B cell (primary cell): ENCODE measurements around the gene PSMA3. TPM values are rescaled to one million over a fixed set of nuclear protein-coding genes. Genes with fewer than 3 reads are reported as not detected.

Experiments
- ATAC-seq: fragments of 200-7000 bp; cut with Tn5 transposase; one replicate; pipeline ENCODE4 v1.10.0; 2021; ENCODE audit warnings: low read depth, mild to moderate bottlenecking, moderate number of reproducible peaks, moderate library complexity
- CTCF ChIA-PET: fragments of 350-600 bp; sonication (Branson Sonifier 250); formaldehyde crosslinking; loops from one replicate; lab custom pipeline; 2021; ENCODE audit warnings: antibody characterized with exemption, inconsistent platforms; lab: Charles Lee
- POLR2A ChIA-PET: fragments of 350-600 bp; sonication (Branson Sonifier 250); formaldehyde crosslinking; loops from one replicate; lab custom pipeline; 2021; ENCODE audit warnings: antibody characterized with exemption; lab: Charles Lee
- DNase-seq: peaks from one replicate; pipeline ENCODE4 v3.0.0; 2013
- H2AFZ ChIP-seq: 2 replicates; pipeline ENCODE4 v1.6.1; 2012; ENCODE audit warnings: mild to moderate bottlenecking, low read depth, low read length; ENCODE audit not compliant: insufficient read depth, poor library complexity, severe bottlenecking
- H3K27ac ChIP-seq, 2 donors: 1 replicate in 1 of 2; 2 replicates in 1 of 2; pipeline ENCODE4 v1.5.1; 2012 to 2013; ENCODE audit warnings: low read length in 2 of 2, mild to moderate bottlenecking in 2 of 2, moderate library complexity in 1 of 2
- H3K27me3 ChIP-seq, 4 experiments: fragments of 200-600 bp in 1 of 4; sonication (generic) in 1 of 4; replicated peaks in 1 of 4; 1 replicate in 2 of 4; 2 replicates in 2 of 4; pipeline versions ENCODE4 v1.6.1 to v1.7.0; 2013 to 2016; ENCODE audit warnings: low read length in 3 of 4, mild to moderate bottlenecking in 2 of 4, mixed read lengths in 1 of 4, moderate library complexity in 1 of 4; ENCODE audit not compliant: insufficient read depth in 4 of 4, control insufficient read depth in 3 of 4; ENCODE audit errors: control extremely low read depth in 1 of 4
- H3K36me3 ChIP-seq, 2 experiments: replicated peaks in 1 of 2; 1 replicate in 1 of 2; 2 replicates in 1 of 2; pipeline versions ENCODE4 v1.6.1 to v1.7.1; 2013; ENCODE audit warnings: low read length in 1 of 2; ENCODE audit not compliant: insufficient read depth in 2 of 2, control insufficient read depth in 1 of 2; ENCODE audit errors: control extremely low read depth in 1 of 2, extremely low read depth in 1 of 2
- H3K4me1 ChIP-seq, 2 donors: fragments of 200-600 bp in 1 of 2; sonication (generic) in 1 of 2; 1 replicate in 1 of 2; 2 replicates in 1 of 2; pipeline versions ENCODE4 v1.5.1 to v1.6.1; 2013 to 2017; ENCODE audit warnings: low read length in 2 of 2; ENCODE audit not compliant: control insufficient read depth in 2 of 2, insufficient read depth in 2 of 2
- H3K4me2 ChIP-seq: replicated peaks from 2 replicates; pipeline ENCODE3; 2012; ENCODE audit warnings: mild to moderate bottlenecking, low read depth, low read length; ENCODE audit not compliant: poor library complexity, severe bottlenecking
- H3K4me3 ChIP-seq, 5 experiments: fragments of 200-600 bp in 1 of 5; sonication (generic) in 1 of 5; 1 replicate in 3 of 5; 2 replicates in 2 of 5; pipeline versions ENCODE4 v1.5.1 to v1.7.0; 2011 to 2016; ENCODE audit warnings: low read length in 4 of 5, mild to moderate bottlenecking in 4 of 5, low read depth in 2 of 5, control low read depth in 1 of 5, moderate library complexity in 1 of 5; ENCODE audit not compliant: insufficient read depth in 1 of 5; ENCODE audit errors: control extremely low read depth in 1 of 5, extremely low read depth in 1 of 5
- H3K79me2 ChIP-seq: fragments of 200-600 bp; sonication (generic); one replicate; pipeline ENCODE4 v1.6.0; 2016; ENCODE audit warnings: low read length; ENCODE audit not compliant: control insufficient read depth, insufficient read depth
- H3K9ac ChIP-seq: fragments of 200-600 bp; sonication (generic); 2 replicates; pipeline ENCODE4 v1.6.1; 2017; ENCODE audit warnings: mild to moderate bottlenecking, low read length, moderate library complexity
- H3K9me3 ChIP-seq, 3 donors: one replicate each; pipeline versions ENCODE4 v1.6.1 to v1.7.1; 2013; ENCODE audit warnings: low read length in 2 of 3; ENCODE audit not compliant: control insufficient read depth in 2 of 3, insufficient read depth in 1 of 3; ENCODE audit errors: control extremely low read depth in 1 of 3
- H4K20me1 ChIP-seq: 2 replicates; pipeline ENCODE4 v1.6.0; 2012; ENCODE audit warnings: mild to moderate bottlenecking, low read length; ENCODE audit not compliant: insufficient read depth, control insufficient read depth, poor library complexity, severe bottlenecking
- H3K27ac Mint-ChIP-seq: one replicate; pipeline ENCODE4 v1.8.0; 2021; ENCODE audit warnings: mixed read lengths
- H3K27me3 Mint-ChIP-seq: one replicate; pipeline ENCODE4 v1.8.0; 2021; ENCODE audit warnings: mixed read lengths
- H3K4me1 Mint-ChIP-seq: one replicate; pipeline ENCODE4 v1.8.0; 2021; ENCODE audit warnings: mixed read lengths
- H3K4me3 Mint-ChIP-seq: one replicate; pipeline ENCODE4 v1.8.0; 2021; ENCODE audit warnings: mixed read lengths
- H3K9me3 Mint-ChIP-seq: one replicate; pipeline ENCODE4 v1.8.0; 2022; ENCODE audit warnings: mixed read lengths; ENCODE audit not compliant: insufficient read depth
- CTCF ChIP-seq: fragments of 200-600 bp; IDR thresholded peaks from one replicate; pipeline ENCODE4 v1.8.0; 2022; ENCODE audit warnings: antibody characterized with exemption, mild to moderate bottlenecking
- EZH2 ChIP-seq: IDR thresholded peaks from 2 replicates; pipeline ENCODE4 v1.6.1; 2012; ENCODE audit warnings: borderline replicate concordance, low read depth, mild to moderate bottlenecking, moderate library complexity, low read length; ENCODE audit not compliant: insufficient read depth, poor library complexity, severe bottlenecking
- WGBS: methylation state at CpG from one replicate; pipeline ENCODE4 v1.1.5; 2013; ENCODE audit warnings: missing lambda C conversion rate; ENCODE audit not compliant: insufficient coverage; 5-methylcytosine and 5-hydroxymethylcytosine counted together
- intact Hi-C: fragments of 100-400 bp; cut with micrococcal nuclease; formaldehyde crosslinking; loops from one replicate; pipeline ENCODE4 v1.10.0; 2022
- polyA plus RNA-seq: library from polyadenylated mRNA; depleted of rRNA; stranded (reverse); fragments of >200 nt; gene quantifications from 2 replicates; pipeline ENCODE4 v1.2.3, GENCODE V29; 2012
- small RNA-seq: library from RNA; depleted of rRNA; stranded (forward); fragments of <200 nt; gene quantifications from one replicate; pipeline ENCODE3, GENCODE V24; 2012; ENCODE audit warnings: low replicate concordance, low read depth; ENCODE audit not compliant: insufficient read length
- total RNA-seq, 2 donors: library from RNA; stranded (reverse); fragments of 120-200 nt in 1 of 2; gene quantifications; 1 replicate in 1 of 2; 2 replicates in 1 of 2; pipeline versions ENCODE4 v1.2.3 to v1.2.4, GENCODE V29; 2013 to 2022

The PSMA3 gene
- total and polyA plus RNA-seq, 2 donors (not counting 1 experiment from before 2014, with no cell fraction given) = 57.3 to 99.2 TPM

GRCh38 chr14:58315606-58316005, 71.0 kb downstream of the PSMA3 start:
- POLR2A ChIA-PET = no interaction called here
- H3K4me1 Mint-ChIP-seq = no peaks in the 10 kb centered on the region
- WGBS = no CpG with 5 or more reads among the region's 1 CpG
- H3K27ac ChIP-seq = no peak overlapping the region
- H3K27me3 Mint-ChIP-seq = no peaks in the 10 kb centered on the region
- CTCF ChIA-PET = interaction anchor here (1.1 kb wide), 1 partner anchor 9 kb away, joined by 3 read pairs; no protein-coding TSS in a partner anchor
- TF ChIP-seq EZH2 (no peak), CTCF (no peak)
- H3K9ac ChIP-seq = no peak overlapping the region
- no peaks in the 10 kb centered on the region for H3K9me3 ChIP-seq
- H3K4me3 Mint-ChIP-seq = no peak overlapping the region
- intact Hi-C loops = no loop called here
- peaks cover 38% of the 10 kb centered on the region for H3K79me2 ChIP-seq
- no peaks in the 10 kb centered on the region for H3K9me3 Mint-ChIP-seq
- no peak overlapping the region for H3K27ac Mint-ChIP-seq
- H3K4me3 ChIP-seq = no peak overlapping the region
- no peaks in the 10 kb centered on the region for H3K27me3 ChIP-seq
- peaks cover 5 to 39% of the 10 kb centered on the region in 2 experiments for H3K36me3 ChIP-seq
- no peaks in the 10 kb centered on the region for H3K4me1 ChIP-seq
- ATAC-seq (no peak), DNase-seq (no peak)
- no peak overlapping the region for H2AFZ ChIP-seq
- H4K20me1 ChIP-seq = peaks cover 11% of the 10 kb centered on the region
- no peak overlapping the region for H3K4me2 ChIP-seq

Small RNA genes lying within 50 kb of the gene (small RNA-seq; reads per million reads assigned to genes)
- not detected for gene RNU6-341P

Other genes with a start within 250 kb of the PSMA3 start
- not detected in 2 replicates for gene ARMH4, start 92.6 kb upstream of the PSMA3 start, total RNA-seq
- gene ARMH4, start 92.6 kb upstream of the PSMA3 start, polyA plus RNA-seq = not detected in 2 replicates
- 34.1 and 40.6 TPM in 2 replicates for gene ACTR10, start 44.7 kb upstream of the PSMA3 start, total RNA-seq
- gene ACTR10, start 44.7 kb upstream of the PSMA3 start, polyA plus RNA-seq = 28.7 and 44.7 TPM in 2 replicates
- 87.0 and 90.0 TPM in 2 replicates for gene ARID4A, start 53.7 kb downstream of the PSMA3 start, total RNA-seq
- gene ARID4A, start 53.7 kb downstream of the PSMA3 start, polyA plus RNA-seq = 9.4 and 19.2 TPM in 2 replicates
- gene TOMM20L, start 151.1 kb downstream of the PSMA3 start, total RNA-seq = 0.70 and 1.3 TPM in 2 replicates
- not detected in 2 replicates for gene TOMM20L, start 151.1 kb downstream of the PSMA3 start, polyA plus RNA-seq
- 23.8 and 27.7 TPM in 2 replicates for gene TIMM9, start 182.7 kb downstream of the PSMA3 start, total RNA-seq
- gene TIMM9, start 182.7 kb downstream of the PSMA3 start, polyA plus RNA-seq = 47.0 and 51.0 TPM in 2 replicates
- 27.5 and 40.6 TPM in 2 replicates for gene KIAA0586, start 182.9 kb downstream of the PSMA3 start, total RNA-seq
- gene KIAA0586, start 182.9 kb downstream of the PSMA3 start, polyA plus RNA-seq = 10.7 and 12.2 TPM in 2 replicates